Measurements from ENCODE around the gene TIMM10.

Gene TIMM10

GRCh38 chr11:57482782-57483561 lies 47.6 kb downstream of the TIMM10 start:
- peak; percentile 83 for DNase-seq

- no peak for DNase-seq
Measured at GRCh38 chr11:57481915-57482781, 48.4 kb downstream of the TIMM10 start.

- DNase-seq, result no peak
Measured at GRCh38 chr11:57481315-57481714, 49.2 kb downstream of the TIMM10 start.

- no peak for DNase-seq
Measured at GRCh38 chr11:57480409-57481137, 50.0 kb downstream of the TIMM10 start.

- DNase-seq, result no peak
Measured at GRCh38 chr11:57479911-57480310, 50.6 kb downstream of the TIMM10 start.

- DNase-seq, result no peak
Measured at GRCh38 chr11:57479021-57479663, 51.4 kb downstream of the TIMM10 start.
